Mesothelial cell of epicardium (in vitro differentiated cells): ENCODE results near the gene RIC3. TPM values are rescaled to one million over a fixed set of nuclear protein-coding genes. Genes with fewer than 3 reads are reported as not detected.

ENCODE experiments used
- DNase-seq, 2 experiments: peaks; one replicate each; pipeline ENCODE4 v3.0.0; 2021; ENCODE audit warnings: low spot score in 2 of 2; ENCODE audit not compliant: unreplicated experiment in 2 of 2
- H3K27ac Mint-ChIP-seq: 2 replicates; pipeline ENCODE4 v1.8.0; 2021; ENCODE audit warnings: mixed read lengths
- H3K27me3 Mint-ChIP-seq: 2 replicates; pipeline ENCODE4 v1.8.0; 2021; ENCODE audit warnings: low read depth, mixed read lengths
- H3K36me3 Mint-ChIP-seq: 2 replicates; pipeline ENCODE4 v1.8.0; 2021; ENCODE audit warnings: mixed read lengths
- H3K4me1 Mint-ChIP-seq: 2 replicates; pipeline ENCODE4 v1.8.0; 2021; ENCODE audit warnings: mixed read lengths
- H3K4me3 Mint-ChIP-seq: 2 replicates; pipeline ENCODE4 v1.8.0; 2021; ENCODE audit warnings: mild to moderate bottlenecking, moderate library complexity, mixed read lengths
- H3K9me3 Mint-ChIP-seq: 2 replicates; pipeline ENCODE4 v1.8.0; 2021; ENCODE audit warnings: mixed read lengths
- CTCF ChIP-seq: fragments of 200-600 bp; sonication (generic); IDR thresholded peaks from one replicate; pipeline ENCODE4 v1.5.0; 2021; ENCODE audit warnings: antibody characterized with exemption; ENCODE audit not compliant: unreplicated experiment
- total RNA-seq: library from RNA; stranded (reverse); gene quantifications from 3 replicates; pipeline ENCODE4 v1.2.1, GENCODE V29; 2021

The RIC3 gene
- total RNA-seq, 1 donor from 2014 or later, result 1.9 TPM

- Mint-ChIP-seq H3K4me3 (no peak overlapping the region), H3K4me1 (peaks cover 18% of the 10 kb centered on the region), H3K27ac (no peak overlapping the region), H3K36me3 (no peaks in the 10 kb centered on the region), H3K9me3 (no peaks in the 10 kb centered on the region), H3K27me3 (no peaks in the 10 kb centered on the region)
- no peak for DNase-seq
- no peak for TF ChIP-seq CTCF
These were observed 42.1 kb downstream of the RIC3 start for GRCh38 chr11:8126649-8127289.

GRCh38 chr11:8122173-8122764 lies 46.6 kb downstream of the RIC3 start:
- peaks cover 17% of the 10 kb centered on the region for H3K9me3 Mint-ChIP-seq
- H3K4me3 Mint-ChIP-seq, result no peak overlapping the region
- DNase-seq, result no peak
- H3K27ac Mint-ChIP-seq, result no peak overlapping the region
- H3K36me3 Mint-ChIP-seq, result no peaks in the 10 kb centered on the region
- no peak for TF ChIP-seq CTCF
- no peaks in the 10 kb centered on the region for H3K27me3 Mint-ChIP-seq
- peaks cover 5% of the 10 kb centered on the region for H3K4me1 Mint-ChIP-seq

- no peak for DNase-seq
- peaks cover 8% of the 10 kb centered on the region for H3K36me3 Mint-ChIP-seq
- H3K27me3 Mint-ChIP-seq, result no peaks in the 10 kb centered on the region
- no peak overlapping the region for H3K27ac Mint-ChIP-seq
- TF ChIP-seq CTCF, result no peak
- peaks cover 25% of the 10 kb centered on the region for H3K9me3 Mint-ChIP-seq
- no peaks in the 10 kb centered on the region for H3K4me1 Mint-ChIP-seq
- no peak overlapping the region for H3K4me3 Mint-ChIP-seq
These were observed 57.2 kb downstream of the RIC3 start for GRCh38 chr11:8111636-8112035.

GRCh38 chr11:8110396-8110795 lies 58.4 kb downstream of the RIC3 start:
- no peak for TF ChIP-seq CTCF
- no peaks in the 10 kb centered on the region for H3K4me1 Mint-ChIP-seq
- peaks cover 10% of the 10 kb centered on the region for H3K36me3 Mint-ChIP-seq
- H3K27ac Mint-ChIP-seq, result no peak overlapping the region
- no peak overlapping the region for H3K4me3 Mint-ChIP-seq
- no peaks in the 10 kb centered on the region for H3K27me3 Mint-ChIP-seq
- H3K9me3 Mint-ChIP-seq, result peaks cover 14% of the 10 kb centered on the region
- no peak for DNase-seq

GRCh38 chr11:8109675-8110074 lies 59.1 kb downstream of the RIC3 start:
- no peak for DNase-seq
- Mint-ChIP-seq H3K4me3 (no peak overlapping the region), H3K36me3 (peaks cover 11% of the 10 kb centered on the region), H3K27me3 (no peaks in the 10 kb centered on the region), H3K9me3 (peaks cover 9% of the 10 kb centered on the region), H3K4me1 (no peaks in the 10 kb centered on the region), H3K27ac (no peak overlapping the region)
- no peak for TF ChIP-seq CTCF
